HG03575 (cell line): ENCODE data around the gene IQSEC3.
"Not testable (repeated sequence)": the region's sequence is repeated elsewhere in the genome, so short reads cannot be mapped to it uniquely, and the experiment has no call there.

Experiments used
- ATAC-seq: cut with Tn5 transposase; IDR thresholded peaks from one replicate; pipeline ENCODE4 v1.9.1; 2021; ENCODE audit not compliant: unreplicated experiment, insufficient number of reproducible peaks, low FRiP score; ENCODE audit errors: extremely low read depth

IQSEC3 gene

DNA sequence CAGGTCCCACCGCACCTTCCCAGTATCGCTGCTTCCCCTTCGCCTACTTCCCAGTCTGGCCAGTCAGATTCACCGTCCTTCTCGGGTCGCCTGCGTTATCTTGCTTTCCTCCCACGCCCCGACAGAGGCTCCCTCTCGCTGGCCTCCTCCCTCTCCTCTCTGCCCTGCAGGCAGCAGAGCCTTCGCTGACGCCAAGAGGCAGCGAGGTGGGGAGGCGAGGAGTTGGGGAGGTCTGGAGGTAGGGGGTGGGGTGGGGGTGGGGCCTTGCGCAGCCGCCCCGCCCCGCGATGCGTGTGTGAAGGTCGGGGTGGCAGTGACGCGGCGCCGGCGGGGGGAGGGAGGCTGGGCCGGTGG, at the start of gene IQSEC3:
Gene IQSEC3, plus strand, starts transcription at position 340 of the 354 bp plus-strand sequence. CDS start 116 bp downstream, outside the sequence.
- ATAC-seq, result not testable (repeated sequence)

DNA sequence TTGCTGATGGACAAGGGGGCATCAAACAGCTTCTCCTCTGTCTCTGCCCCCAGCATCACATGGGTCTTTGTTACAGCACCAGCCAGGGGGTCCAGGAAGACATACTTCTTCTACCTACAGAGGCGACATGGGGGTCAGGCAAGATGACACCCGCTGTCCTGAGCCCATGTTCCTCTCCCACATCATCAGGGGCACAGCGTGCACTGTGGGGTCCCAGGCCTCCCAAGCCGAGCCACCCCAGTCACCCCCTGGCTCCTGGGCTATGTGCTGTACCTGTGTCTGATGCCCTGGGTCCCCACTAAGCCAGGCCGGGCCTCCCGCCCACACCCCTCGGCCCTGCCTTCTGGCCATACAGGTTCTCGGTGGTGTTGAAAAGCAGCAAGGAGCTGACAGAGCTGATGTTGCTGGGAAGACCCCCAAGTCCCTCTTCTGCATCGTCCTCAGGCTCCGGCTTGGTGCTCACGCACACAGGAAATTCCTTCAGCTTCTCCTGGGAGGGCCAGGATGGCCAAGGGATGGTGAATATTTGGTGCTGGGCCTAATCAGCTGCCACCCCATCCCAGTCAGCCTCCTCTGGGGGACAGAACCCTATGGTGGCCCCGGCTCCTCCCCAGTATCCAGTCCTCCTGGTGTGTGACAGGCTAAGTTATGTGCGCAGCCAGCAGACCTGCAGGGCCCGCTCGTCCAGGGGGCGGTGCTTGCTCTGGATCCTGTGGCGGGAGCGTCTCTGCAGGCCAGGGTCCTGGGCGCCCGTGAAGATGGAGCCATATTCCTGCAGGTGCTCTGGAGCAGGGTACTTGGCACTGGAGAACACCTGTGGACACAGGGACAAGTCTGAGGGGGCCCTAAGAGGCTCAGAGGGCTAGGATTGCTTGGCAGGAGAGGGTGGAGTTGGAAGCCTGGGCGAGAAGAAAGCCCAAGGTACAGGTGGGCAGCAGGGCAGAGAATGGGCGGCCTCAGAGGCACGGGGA, 48.9 kb upstream of the IQSEC3 start:
- not testable (repeated sequence) for ATAC-seq

DNA sequence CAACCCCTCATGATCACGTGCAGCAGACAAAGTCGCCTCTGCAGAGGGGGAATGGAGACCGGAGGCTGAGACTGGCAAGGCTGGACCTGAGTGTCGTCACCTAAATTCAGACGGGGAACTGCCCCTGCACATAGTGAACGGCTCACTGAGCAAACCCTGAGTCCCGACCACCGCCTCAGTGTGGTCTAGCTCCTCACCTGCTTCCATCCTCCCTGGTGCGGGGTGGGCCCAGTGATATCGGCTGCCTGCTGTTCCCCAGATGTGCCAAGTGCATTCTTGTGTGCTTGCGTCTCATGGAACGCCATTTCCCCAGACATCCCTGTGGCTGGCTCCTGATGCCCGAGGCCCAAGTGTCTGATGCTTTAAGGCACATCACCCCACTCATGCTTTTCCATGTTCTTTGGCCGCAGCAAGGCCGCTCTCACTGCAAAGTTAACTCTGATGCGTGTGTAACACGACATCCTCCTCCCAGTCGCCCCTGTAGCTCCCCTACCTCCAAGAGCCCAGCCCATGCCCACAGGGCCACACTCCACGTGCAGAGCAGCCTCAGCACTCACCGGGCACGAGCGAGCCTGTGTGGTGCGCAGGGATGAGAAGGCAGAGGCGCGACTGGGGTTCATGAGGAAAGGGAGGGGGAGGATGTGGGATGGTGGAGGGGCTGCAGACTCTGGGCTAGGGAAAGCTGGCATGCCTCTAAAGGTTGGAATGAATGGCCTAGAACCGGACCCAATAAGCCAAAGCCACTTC, 47.6 kb upstream of the IQSEC3 start:
- ATAC-seq, result not testable (repeated sequence)

DNA sequence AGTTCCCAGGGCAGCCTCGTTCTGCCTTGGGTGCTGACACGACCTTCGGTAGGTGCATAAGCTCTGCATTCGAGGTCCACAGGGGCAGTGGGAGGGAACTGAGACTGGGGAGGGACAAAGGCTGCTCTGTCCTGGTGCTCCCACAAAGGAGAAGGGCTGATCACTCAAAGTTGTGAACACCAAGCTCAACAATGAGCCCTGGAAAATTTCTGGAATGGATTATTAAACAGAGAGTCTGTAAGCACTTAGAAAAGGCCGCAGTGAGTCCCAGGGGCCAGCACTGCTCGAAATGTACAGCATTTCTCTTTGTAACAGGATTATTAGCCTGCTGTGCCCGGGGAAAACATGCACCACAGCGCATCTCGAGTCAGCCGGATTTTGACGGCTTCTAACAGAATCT, 46.7 kb upstream of the IQSEC3 start:
- not testable (repeated sequence) for ATAC-seq

DNA sequence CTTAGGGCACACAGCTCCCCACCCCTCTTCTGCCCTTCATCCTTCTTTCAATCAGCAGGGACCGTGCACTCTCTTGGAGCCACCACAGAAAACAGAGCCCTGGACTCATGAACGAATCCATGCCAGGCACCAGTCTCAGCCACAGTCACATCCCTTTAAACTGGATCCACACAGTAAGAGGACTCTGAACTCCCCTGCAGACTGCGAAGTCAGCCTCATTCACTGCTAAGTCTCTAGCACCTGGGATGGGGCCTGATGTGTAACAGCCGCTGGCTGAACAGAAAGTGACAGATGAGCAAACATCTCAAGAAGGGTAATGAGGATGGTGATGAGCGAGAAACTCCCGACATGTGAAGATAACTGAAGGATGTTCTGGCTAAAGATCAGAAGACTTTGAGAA, 45.8 kb upstream of the IQSEC3 start:
- no peak for ATAC-seq

DNA sequence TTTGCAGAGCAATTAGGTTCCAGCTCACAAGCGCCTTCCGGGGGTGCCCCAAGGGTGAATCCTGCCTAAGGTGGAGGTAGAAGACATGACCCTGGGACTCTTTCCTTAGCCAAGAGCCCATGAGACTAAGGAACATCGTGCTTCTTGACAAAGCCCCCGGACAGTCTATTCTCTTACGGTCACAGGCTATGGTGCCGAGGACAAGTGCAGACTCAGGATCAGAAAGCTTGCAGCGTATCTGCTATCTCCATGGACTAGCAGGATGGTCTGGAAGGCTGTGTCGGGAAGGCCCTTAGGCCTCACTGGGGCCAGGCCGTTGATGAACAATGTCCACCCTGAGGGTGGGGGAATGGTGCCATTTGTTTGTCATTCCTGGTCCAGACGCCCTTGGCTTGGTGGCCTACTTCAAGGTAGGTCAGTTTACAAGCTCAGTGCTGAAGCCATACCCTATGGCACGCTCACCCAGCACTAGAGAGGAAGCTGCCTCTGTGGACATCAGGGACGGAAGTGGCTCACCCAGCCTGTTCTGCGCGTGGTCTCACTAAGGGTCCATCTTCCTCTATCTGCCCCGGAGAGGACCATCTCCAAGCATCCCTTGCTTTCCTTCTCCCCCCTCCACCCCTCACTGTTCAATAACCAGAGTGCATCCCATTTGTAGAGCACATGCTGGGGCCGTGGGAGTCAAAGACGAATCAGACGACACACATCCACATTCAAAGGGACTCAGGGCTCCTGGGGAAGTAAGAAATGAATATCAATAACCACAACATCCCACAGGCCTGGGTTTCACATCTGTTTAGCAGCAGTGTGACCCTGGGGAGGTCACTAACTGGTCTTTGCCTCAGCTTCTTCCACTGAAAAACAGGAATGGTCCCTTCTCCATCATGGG, 45.0 kb upstream of the IQSEC3 start:
- no peak for ATAC-seq

DNA sequence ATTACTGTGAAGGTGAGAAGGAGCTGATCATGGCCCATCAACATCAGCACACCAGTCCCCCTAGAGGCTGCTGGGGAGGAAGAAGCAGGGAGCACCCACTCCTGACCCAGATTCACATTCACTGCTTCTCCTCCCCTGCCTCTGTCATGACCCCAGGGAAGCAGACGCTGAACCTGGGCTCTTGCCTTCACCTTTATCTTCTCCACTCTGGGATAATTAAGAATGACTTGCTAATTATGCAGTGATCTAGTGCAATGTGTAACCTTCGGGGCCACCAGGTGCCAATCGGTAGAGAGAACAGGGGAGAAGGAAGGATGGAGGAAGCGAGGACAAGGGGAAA, 44.4 kb upstream of the IQSEC3 start:
- ATAC-seq, result no peak

DNA sequence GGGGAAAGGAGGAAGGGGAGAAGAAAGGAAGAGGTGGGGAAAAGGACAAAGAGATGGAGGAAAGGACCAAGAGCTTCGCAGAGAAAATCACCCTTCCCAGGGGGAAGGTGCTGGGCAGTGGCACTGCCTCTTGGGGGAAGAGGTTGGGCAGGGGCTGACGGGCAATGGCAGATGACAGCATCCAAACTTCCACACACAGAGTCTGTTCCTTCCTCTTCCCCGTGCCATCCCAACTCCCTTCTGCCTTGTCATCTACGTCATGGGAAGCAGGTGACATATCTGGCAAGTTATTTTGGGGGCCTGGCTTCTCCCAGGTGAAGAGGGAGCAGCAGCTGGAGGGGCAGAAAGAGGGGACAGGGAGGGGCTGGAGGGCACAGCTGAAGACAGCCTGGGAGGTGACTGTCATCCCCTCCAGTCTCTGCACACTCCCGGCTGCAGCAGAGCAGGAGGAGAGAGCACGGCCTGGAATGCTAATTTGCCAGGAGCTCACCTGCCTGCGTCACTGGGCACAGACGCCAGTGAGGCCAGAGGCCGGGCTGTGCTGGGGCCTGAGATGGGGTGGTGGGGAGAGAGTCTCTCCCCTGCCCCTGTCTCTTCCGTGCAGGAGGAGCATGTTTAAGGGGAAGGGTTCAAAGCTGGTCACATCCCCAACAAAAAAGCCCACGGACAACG, 43.9 kb upstream of the IQSEC3 start:
- no peak for ATAC-seq

DNA sequence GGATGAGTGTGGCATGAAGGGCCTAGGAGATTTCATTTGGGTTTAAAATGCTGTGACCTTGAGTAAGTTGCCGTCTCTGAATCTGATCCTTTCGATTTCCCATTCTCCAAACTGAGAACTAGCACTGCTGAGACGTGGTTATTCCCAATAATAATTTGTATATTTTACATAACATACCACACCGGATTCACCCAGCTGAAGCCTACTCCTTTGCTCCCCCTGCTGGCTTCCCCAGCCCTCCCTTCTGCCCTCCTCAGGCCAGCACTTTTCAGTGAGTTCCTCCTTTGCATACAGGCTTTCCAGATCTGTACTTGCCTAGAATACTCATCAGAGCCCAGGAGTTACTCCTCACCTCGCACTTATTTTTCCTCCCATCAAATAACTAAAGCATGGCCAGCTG, 38.7 kb upstream of the IQSEC3 start:
- not testable (repeated sequence) for ATAC-seq

DNA sequence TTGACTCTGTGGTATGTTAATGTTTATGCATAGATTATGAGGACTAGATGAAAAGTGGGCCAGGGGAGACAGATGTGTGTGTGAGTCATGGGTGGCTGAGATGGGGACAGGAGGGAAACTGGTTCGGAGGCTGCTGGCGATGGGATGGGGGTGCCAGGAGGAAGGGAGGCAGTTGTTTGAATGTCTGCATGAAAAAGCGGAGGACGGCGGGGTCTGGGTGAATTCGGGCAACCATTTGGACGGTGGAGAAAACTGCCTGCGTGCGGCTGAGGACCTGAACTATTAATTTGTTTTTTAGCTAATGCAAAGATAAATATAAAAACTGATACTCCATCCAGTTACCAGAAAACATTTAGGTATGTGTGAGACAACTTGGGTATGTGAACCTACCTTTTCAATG, 27.8 kb upstream of the IQSEC3 start:
- not testable (repeated sequence) for ATAC-seq

DNA sequence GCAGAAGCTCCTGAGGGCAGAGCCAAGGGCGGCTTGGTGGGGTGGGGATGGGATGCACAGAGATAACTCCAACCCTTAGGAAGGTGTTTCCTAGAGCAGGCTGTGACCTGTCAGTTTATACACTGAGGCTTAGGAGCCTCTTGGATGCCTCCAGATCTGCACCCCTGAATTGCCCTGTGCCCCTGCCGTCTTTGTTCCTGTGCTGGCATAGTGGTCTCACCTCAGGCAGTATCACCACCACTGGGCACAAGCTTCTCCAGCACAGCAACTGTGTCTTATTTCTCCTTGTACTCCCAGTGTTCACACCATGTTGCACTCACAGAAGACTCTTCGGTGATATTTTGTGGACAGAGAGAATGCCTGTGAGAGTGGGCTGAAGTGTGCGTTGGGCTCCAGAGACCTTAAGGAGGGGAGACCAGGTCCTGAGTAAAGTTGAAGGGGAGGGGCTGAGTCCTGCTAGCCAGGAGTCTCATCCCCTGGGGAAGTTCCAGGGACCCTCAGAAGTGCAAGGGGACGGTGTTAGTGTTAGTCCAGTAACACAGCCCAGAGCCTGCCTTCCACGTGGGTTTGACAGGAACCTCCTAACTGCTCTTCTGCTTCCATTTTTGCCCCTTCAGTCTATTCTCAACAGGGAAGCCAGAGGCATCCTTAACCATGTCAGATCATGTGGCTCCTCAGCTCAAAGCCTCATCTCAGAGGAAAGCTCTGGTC, 26.9 kb upstream of the IQSEC3 start:
- not testable (repeated sequence) for ATAC-seq

DNA sequence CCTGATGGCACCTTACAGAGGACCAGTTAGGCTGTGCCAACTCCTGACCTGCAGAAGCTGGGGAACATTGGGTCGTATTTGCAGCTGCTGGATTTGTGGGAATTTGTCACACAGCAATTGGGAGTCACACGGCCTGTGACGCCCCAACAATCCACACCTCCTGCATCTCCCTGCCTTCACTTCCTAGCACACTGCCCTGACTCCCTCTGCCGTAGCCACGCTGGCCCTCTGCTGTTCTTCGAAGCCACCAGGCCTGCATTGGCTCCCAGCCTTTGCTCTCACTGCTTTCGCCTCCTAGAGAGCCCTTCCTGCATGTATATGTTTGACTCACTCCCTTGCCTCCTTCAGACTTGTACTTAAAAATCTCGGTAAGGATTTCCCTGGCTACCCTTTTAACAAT, 22.2 kb upstream of the IQSEC3 start:
- not testable (repeated sequence) for ATAC-seq

DNA sequence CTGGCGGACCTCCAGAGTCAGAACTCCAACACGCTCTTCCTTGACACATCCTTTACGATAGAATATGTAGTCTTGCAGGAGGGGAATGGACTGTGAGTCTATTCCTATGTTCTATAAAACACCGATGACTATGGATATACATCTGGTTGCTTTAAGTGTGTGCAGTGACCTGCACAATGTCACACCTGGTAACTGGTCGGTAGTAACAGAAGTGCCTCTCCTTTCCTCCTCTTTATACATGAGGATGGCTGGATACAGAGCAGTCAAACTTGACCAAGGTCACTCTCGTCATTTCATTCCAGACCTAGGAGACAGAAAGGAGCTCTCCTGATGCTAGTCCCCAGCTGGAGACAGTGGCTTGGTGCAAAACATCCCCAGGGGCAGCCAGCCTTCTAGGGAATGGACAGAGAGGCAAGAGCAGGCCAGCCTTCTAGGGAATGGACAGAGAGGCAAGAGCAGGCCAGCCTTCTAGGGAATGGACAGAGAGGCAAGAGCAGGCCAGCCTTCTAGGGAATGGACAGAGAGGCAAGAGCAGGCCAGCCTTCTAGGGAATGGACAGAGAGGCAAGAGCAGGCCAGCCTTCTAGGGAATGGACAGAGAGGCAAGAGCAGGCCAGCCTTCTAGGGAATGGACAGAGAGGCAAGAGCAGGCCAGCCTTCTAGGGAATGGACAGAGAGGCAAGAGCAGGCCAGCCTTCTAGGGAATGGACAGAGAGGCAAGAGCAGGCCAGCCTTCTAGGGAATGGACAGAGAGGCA, 21.2 kb upstream of the IQSEC3 start:
- ATAC-seq, result not testable (repeated sequence)

DNA sequence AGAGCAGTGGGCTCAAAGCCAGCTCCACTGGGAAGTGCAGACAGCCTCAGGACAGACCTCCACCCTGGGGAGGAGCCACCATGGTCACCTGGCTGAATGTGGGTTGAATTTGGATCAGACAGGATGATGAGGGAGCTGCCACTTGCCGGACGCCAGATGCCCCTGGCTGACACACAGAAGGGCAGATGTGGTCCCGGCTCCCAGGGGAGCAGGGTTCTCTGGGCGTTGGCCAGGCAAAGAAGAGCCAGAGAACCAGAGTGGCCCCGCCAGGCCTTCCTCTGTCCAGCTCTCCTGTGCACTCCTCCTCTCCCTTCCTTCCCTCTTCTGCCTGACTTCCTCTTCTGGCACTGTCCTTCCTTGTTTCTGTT, 20.6 kb upstream of the IQSEC3 start:
- not testable (repeated sequence) for ATAC-seq

DNA sequence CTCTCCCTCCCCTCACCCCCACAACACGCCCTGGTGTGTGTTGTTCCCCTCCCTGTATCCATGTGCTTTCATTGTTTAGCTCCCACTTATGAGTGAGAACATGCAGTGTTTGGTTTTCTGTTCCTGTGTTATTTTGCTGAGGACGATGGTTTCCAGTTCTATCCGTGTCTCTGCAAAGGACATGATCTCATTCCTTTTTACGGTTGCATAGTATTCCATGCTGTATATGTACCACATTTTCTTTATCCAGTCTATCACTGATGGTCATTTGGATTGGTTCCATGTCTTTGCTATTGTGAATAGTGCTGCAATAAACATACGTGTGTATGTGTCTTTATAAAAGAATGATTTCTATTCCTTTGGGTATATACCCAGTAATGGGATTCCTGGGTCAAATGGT, 20.0 kb upstream of the IQSEC3 start:
- not testable (repeated sequence) for ATAC-seq

DNA sequence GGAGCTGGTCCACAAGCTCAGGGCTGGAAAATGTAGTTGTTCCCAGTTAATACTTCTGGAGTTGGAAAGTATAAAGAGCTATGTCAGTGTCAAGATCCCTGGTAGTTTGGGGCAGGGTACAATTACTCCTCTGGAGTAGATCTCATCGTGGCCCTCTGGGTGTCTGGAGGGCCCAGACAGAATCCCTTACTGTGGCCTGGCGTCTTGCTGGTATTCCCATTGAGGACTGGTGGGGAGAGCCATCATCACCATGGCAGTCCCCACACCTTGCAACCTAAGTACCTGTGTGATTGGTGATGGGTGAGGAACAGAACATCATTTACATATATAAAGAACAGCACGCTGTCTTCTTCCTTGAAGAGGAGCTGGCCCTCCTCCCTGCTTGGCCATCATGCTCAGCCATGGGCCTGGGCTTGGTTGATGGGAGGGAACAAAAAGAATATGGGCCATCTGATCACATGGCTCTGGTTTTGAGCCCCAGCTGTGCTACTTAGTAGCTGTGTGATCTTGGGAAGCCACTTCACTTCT, 18.8 kb upstream of the IQSEC3 start:
- ATAC-seq, result not testable (repeated sequence)

DNA sequence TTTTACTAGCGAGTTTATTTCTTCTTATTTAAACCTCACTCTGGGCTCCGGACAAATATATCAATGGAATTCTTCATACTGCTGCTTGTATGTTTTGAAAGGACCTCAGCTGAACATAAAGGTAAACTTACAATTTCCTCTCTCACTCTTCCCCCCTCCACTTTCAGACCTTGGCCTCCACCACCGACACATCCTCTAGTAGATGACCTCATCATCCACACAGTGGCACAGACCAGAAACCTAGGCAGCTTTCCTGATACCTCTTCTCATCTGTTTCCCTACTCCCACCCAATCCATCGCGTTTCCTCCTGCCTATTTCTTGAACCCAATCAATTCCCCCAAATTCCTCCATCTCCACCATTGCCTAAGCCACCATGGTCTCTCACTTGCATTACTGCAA, 17.4 kb upstream of the IQSEC3 start:
- ATAC-seq, result not testable (repeated sequence)
